Activated gamma-delta T cell (primary cell): ENCODE data around the gene EFCAB6.

Experiments
- DNase-seq: peaks from one replicate; lab custom pipeline; 2025; lab: John Stamatoyannopoulos, UW

The EFCAB6 gene

GRCh38 chr22:43530349-43531201 lies 281.5 kb downstream of the EFCAB6 start:
- no peak for DNase-seq

GRCh38 chr22:43529934-43530333 lies 282.2 kb downstream of the EFCAB6 start:
- DNase-seq: no peak

GRCh38 chr22:43529461-43529860 lies 282.6 kb downstream of the EFCAB6 start:
- DNase-seq: no peak

DNA sequence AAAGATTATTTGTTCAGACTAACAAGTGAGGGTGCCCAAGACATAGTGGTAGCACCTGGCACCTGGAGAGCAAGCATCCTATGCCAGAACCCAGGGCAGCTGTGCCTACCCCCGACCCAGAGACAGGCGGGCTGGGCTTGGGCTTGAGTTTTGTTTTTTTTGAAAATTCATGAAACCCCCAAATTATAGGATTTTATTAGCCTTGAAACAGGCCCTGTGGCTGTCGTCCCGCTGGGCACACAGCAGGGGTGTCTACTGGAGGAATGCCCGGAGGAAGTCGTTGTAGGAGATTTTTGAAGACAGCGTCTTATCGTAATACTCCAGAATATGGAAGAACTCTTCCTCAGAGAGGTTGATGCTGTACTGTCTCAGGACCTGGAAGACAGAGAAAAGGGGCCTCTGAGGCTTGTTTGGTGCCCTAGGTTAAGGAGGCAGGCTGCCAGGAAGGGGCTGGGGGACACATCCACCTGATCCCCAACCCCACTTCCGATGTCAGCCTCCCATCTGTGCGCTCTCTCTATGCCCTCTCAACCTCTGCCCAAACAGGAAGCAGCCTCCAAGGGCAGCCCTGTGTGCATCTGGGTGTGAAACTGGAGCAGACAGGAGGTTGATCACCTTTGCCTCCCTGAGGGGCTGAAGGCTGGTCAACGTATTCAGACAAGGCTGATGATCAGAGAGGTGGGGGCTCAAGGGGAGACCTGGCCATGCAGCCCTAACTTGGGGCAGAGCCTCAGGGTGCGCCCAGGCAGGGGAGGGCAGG lies 283.3 kb downstream of the EFCAB6 start:
- no peak for DNase-seq

DNA sequence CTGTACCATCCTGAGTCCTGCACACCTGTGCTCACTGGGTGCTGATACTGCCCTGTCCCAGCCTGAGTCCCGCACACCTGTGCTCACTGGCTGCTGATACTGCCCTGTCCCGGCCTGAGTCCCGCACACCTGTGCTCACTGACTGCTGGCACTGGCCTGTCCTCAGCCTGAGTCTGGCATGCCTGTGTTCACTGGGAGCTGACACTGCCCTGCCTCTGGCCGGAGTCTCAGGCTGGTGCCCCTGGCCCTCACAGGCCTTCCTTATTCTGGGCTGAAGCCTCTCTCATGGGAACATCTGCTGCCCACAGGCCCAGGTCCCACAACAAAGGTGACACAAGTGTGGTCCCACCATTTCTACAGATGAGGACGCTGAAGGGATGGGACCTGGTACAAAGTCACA lies 285.2 kb downstream of the EFCAB6 start:
- DNase-seq: no peak

- DNase-seq: no peak
Measured at GRCh38 chr22:43526117-43526655, 285.9 kb downstream of the EFCAB6 start.

GRCh38 chr22:43521716-43522115 lies 290.4 kb downstream of the EFCAB6 start:
- DNase-seq: no peak

DNA sequence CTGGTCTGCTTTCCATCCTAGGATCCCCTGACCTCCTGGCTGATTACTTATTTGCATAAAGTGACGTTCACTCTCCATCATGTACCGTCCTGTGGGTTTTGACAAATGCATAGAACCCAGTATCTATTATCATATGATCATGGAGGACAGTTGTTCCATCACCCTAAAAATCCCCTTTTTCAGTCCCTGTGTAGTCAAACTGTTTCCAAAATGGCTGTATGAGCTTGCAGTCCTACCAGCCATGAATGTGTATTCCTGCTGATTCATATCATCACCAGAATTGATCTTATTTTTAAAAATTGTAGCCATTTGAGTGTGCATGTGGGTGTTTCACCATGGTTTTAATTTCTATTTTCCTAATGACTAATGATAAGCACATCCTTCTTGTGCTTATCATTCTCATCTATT lies 291.5 kb downstream of the EFCAB6 start:
- no peak for DNase-seq

GRCh38 chr22:43516996-43517635 lies 295.0 kb downstream of the EFCAB6 start:
- DNase-seq: no peak

DNA sequence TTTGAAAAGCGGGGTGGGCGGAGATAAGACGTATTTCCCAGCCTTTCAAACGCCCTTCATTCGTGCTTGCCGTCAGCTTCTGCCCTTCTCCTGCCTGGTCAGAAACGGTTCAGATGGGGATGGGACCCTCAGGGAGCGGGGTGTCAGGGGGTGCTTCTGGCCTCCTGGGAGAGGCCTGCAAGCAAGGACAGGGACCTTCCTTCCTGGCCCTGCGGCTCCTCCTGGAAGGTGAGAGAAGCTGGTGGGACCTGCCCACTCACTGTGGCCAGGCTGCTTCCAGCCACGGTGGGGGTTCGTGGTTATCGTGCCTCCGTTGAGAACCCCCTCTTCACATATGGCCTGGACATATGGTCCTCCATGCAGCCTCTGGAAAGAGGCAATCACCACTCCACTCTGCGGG lies 295.7 kb downstream of the EFCAB6 start:
- no peak for DNase-seq

GRCh38 chr22:43515902-43516301 lies 296.2 kb downstream of the EFCAB6 start:
- DNase-seq: no peak

DNA sequence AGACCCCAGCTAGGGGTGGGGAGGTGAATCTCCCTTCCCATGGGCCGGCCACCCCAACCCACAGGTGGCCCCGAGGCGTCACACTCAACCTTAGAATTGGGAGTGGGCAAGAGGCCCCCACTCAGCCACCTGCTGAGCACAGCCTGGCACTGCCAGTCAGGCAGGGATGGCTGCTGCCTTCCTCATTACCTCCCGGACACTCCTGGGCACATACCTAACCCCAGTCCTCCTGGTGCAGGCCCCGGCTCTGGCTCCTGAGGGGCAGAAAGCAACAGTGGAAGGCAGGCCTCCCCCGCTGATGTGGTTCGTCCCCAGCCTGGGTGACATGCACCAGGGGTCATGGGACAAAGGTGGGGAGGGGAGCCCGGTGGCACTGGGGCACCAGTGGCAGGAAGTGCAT lies 296.7 kb downstream of the EFCAB6 start:
- DNase-seq: no peak

DNA sequence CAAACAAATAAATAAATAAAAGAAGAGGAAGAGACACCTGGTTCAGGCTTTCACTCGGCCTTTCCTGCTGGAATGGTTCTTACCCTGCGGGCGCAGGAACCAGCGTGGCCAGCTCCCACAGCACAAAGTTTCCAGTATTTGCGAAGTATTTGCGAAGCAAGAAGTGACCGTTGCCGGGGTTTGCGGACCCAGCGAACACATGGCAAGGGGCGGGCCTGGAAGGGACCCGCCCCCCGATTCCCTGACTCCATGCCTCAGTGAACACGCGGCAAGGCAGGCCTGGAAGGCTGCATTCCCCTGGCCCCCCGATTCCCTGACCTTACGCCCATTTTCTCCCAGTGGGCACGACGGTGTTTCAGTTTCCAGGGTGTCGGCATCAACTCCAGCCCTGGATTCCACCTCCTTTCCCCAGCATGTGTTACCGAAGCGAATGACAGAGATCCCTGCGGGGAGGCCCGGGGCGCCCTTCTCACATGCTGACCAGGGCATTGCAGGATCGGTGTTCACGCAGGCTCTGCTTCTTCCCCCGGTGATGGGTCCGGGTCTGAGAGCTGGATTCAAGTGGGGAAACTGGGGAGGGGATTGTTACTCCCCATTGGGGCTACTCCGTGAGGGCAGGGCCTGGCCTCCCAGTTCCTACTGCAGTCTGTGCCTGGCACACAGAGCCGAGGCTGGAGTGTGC lies 297.5 kb downstream of the EFCAB6 start:
- no peak for DNase-seq

DNA sequence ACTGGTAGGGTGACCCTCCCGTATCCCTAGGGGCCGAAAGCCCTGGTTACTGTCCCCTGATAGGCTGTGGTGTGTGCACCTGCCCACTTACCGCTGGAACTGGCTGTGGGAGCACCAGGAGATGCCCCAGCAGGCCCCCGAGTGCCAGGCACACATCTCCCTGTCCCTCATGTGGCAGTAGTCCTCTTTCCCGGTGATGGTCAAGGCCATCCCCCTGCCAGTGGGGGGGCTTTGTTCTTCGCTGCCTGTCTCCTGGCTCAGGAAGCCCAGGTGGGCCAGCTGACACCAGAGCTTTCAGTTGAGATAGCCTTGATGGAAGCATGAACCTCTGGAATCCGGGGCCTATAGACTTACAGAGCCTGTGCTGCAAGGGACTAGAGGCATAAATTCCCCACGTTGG lies 299.8 kb downstream of the EFCAB6 start:
- DNase-seq: no peak

DNA sequence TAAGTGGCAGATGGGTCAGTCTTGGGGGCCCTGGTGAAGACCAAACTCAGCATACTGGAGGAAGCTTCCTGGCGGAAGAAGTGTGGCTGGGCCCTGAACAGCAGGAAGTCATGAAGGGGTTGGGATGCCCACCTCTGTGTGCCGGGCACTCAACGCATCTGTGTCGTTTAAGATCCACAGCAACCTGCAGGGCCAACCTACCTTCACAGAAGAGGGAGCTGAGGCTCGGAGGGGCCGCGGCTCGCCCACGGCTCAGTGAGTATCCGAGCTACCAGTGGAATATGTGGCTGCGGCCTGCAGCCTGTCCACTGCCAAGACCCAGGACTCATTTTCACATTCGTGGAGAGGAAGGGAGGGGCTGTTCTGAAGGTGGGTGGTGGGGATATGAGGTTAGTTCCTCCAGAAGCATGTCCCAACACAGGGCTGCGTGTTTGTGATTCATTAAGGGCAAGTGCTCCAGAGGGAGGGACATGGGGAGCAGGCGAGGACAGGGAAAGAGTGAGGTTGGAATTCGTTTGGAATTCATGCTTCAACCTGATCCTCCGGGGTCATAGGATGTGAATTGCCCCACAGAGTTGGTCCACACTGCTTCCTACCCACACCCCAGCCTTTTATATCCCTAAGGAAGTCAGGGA lies 300.7 kb downstream of the EFCAB6 start:
- no peak for DNase-seq

- DNase-seq: no peak
Measured at GRCh38 chr22:43510281-43511070, 301.6 kb downstream of the EFCAB6 start.

GRCh38 chr22:43509337-43509736 lies 302.8 kb downstream of the EFCAB6 start:
- DNase-seq: no peak

GRCh38 chr22:43508489-43508888 lies 303.6 kb downstream of the EFCAB6 start:
- DNase-seq: no peak

GRCh38 chr22:43507235-43507634 lies 304.9 kb downstream of the EFCAB6 start:
- DNase-seq: no peak

DNA sequence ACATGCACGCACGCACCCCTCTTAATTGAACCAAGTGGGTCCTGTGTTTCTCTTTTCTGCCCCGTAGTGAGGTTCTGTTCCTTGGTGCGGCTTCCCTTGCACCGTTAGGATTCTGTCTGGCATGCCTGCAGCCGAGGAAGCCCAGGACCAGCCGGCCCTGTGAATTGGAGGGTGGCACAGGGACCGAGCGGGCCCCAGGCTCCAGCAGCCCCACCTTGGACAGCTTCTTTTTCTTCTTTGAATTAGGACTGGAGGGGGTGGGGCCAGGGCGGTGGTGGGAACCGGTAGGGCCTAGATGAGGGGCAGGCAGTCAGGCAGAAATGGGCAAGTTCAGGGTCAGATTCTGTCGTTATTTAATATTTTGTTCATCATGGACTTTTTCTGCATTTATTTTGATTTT lies 305.6 kb downstream of the EFCAB6 start:
- no peak for DNase-seq

DNA sequence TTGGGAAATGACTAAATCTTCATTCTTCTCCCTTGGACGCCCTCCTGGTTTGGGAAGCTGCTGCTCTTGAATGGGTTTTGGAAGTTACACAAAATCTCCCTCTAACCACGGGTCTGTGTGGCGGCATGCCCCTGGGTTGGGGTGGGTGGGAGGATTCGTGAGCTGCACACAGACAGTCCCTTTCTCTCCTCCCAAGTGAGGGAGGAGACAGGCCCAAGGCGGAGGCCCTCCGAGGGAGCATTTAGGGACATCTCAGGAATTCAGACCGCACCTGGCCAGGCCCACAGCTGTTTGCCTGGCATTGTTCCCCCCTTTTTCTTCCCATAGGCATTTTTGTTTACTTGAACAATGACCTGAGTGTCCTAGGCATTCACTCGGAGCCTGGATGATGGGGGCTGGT lies 306.2 kb downstream of the EFCAB6 start:
- no peak for DNase-seq
